Activated CD4-positive, alpha-beta T cell treated with anti-CD3 and anti-CD28 coated beads, Interleukin-10, Interleukin-2, amounts not matched to agents 100 ng/mL and 50 ng/mL, durations not matched to agents 16 hours and 8 hours (primary cell): Measurements from ENCODE around the gene RGS10.

Experiments used
- DNase-seq: peaks from one replicate; pipeline ENCODE4 v3.0.0-alpha.2; 2020

Gene RGS10

GRCh38 chr10:119495545-119495944 lies 47.0 kb downstream of the RGS10 start:
- no peak for DNase-seq

GRCh38 chr10:119495021-119495505 lies 47.5 kb downstream of the RGS10 start:
- no peak for DNase-seq

- no peak for DNase-seq
Measured at GRCh38 chr10:119494236-119495020, 48.1 kb downstream of the RGS10 start.

DNA sequence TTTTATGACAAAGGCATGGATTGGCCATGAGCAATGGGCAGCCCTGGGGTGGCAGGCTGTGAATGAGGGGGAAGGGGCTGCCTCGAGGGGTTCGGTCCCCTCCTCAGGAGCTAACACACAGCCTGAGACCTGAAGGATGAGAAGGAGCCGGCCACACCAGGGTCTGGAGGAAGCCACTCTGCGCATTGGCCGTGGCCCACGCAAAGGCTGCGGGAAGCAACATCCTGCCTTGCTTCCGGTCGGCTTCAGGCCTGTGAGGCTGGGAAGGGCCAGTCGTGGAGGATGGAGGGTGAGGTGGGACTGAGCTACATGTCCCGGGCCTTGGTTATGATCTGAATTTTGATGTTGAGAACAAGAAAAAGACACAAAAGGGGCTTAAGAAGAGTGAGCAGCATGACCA lies 49.4 kb downstream of the RGS10 start:
- no peak for DNase-seq

- no peak for DNase-seq
Measured at GRCh38 chr10:119491966-119492757, 50.4 kb downstream of the RGS10 start.

DNA sequence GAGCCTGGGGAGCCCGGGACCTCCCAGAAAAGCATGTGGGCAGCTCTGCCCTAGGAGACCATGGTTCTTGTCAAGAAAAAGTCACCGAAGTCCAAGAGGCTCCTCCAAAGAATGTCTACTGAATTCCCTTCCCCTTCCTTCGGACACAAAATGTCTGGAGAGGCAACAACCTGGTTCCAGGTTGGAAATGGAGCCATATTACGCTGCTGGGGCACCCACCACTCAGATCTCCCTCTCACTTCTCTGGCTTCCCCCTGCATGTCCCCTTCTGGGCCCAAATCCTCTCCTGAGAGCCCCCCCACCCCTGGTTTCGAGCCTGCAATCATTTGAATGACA lies 52.6 kb downstream of the RGS10 start:
- DNase-seq = no peak

DNA sequence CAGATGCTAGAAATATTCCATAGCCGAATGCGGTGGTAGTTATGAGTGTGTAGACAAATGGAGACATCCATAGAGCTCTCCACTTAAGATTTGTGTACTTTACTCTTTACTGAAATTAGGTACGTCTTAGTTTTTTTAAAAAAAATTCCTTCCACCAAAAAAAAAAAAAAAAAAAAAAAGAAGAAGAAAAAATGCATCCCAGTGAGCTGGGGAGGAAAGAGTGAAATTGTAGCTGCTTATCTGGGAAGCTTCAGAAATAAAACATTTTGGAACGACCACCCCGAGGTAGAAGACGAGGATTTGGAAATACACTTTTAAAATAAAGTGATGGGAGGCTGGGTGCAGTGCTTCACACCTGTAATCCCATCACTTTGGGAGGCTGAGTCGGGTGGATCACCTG lies 53.8 kb downstream of the RGS10 start:
- no peak for DNase-seq

DNA sequence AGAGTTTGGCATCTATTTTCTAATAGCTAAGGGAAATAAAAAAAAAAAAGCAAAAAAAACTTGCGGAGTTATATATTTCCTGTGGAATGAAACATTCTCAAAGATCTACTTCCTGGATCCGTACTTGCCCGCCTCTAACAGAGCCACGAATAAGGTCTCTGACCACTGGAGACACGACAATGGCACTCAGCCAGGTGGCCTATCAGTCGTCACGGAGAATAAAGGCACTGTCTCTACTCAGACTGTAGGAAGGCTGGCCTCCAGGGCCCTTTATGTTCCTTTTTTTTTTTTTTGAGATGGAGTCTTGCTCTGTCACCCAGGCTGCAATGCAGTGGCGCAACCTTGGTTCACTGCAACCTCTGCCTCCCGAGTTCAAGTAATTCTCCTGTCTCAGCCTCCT lies 58.7 kb downstream of the RGS10 start:
- no peak for DNase-seq

- DNase-seq = no peak
Measured at GRCh38 chr10:119483001-119483400, 59.5 kb downstream of the RGS10 start.

DNA sequence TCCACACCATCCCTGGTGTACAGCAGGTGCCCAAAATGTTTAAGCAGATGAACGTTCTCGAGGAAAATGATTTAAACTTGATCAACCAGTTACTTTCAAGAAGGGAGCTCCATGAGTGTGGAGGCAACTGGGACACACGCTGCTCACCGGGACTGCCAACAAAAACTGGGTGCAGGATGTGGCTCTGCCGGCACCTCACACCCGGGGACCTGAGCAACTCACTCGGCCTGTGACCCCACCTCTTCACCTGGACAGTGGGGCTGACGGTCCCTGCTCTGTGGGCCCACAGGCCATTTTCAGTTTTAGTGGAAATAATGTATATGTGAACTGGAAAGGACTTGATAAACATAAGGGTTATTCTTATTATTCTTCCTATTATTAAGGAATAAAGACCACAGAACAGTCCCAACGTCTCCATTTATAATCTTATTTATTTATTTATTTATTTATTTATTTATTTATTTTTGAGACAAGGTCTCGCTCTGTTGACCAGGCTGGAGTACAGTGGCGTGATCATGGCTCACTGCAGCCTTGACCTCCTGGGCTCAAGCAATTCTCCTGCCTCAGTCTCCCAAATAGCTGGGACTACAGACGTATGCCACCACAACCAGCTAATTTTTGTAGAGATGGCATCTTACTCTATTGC lies 60.6 kb downstream of the RGS10 start:
- no peak for DNase-seq

GRCh38 chr10:119480667-119481066 lies 61.9 kb downstream of the RGS10 start:
- no peak for DNase-seq

GRCh38 chr10:119479532-119479931 lies 63.0 kb downstream of the RGS10 start:
- no peak for DNase-seq

DNA sequence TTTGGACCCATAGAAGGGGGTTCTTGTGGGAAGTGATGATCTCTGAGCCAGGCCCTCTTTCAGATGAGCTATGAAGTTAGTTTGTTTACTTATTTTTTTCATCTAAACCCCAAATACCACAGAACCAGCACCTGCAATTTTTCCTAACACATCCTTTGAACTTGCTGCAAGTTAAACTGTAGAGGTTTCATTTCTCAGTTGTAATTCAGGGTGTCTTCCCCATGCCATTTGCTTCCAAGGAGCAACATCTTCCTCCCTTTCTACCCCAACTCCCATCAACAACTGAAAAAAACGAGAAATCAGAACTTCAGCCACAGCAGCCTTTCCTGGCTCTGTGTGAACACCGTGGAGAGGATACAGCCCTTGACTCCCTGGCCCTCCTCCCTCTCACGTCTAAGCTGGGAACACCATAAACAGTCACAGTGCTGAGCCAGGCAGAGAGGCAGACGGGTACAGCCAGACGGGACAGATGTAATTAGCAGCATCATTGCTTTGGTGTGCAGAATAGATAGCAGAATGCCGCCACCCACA lies 63.6 kb downstream of the RGS10 start:
- DNase-seq = no peak

GRCh38 chr10:119478111-119478802 lies 64.3 kb downstream of the RGS10 start:
- peak; percentile 65 for DNase-seq

DNA sequence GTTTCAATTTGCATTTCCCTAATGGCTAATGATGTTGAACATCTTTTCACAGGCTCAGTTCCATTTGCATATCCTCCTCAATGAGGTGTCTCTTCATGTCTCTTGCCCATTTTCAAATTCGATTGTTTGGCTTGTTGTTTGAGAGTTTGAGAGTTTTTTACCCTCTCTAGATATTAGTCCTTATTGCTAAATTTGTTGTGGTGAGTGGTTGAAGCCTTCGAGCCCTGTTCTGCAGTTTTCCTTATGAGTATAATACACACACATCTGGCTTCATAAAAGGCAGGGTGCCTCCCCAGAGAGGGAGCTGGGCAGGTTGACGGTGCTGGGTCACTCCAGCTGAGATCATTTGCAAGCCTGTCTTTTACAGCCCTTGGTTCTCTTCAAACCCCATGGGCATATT lies 65.1 kb downstream of the RGS10 start:
- no peak for DNase-seq

DNA sequence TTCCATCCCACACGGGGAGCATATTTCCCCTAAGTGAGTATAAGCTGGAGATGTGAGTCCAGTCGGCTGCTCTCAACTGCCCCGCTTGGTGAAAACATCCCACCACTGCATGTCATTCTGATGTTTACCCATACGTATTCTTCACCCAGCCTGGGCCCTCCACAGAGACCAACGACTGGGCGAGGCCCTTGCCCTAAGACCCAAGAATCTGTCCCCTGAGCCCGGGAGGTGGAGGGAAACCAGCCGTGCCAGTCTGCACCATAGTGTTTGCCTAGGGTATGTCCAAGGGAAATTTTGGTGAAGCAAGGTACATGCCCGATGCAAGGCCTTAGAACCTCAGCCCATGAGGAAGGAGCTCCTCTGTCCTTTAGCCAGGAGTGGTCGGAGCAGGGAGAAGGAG lies 67.9 kb downstream of the RGS10 start:
- no peak for DNase-seq

- no peak for DNase-seq
Measured at GRCh38 chr10:119473771-119474170, 68.7 kb downstream of the RGS10 start.

GRCh38 chr10:119470920-119471702 lies 71.4 kb downstream of the RGS10 start:
- no peak for DNase-seq

DNA sequence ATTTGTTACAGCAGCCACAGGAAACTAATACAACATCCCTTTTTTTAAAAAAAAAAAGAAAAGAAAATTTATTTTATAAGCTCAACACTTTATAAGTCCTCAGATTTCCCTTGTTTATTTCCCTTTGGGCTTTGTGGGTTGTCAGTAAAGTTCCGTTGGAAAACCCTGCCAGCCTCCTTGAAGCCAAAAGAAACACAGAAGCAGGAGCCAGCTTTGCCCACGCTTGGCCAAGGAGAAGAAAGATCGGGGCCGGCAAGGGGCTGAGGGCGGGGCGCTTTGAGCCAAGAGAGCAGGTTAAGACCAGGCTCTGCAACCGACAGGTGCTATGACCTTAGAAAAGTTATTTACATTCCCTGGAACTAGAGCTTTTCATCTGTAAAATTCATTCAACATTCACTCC lies 72.7 kb downstream of the RGS10 start:
- no peak for DNase-seq

DNA sequence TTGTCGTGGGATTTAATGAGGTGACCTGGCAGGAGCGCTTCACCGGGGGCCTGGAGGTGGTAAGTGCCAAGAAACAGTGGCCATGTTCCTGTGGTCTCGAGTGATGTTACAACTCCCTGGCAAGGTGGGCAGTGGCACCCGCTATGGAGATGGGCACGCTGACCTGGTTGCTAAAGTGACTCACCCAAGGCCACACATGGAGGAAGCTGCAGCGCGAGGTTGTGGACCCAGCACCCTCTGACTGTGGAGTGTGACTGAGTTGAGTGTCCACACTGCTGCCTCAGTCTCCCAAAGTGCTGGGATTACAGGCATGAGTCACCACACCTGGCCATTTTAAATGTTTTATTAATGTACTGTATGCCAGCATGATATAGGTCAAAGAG lies 73.2 kb downstream of the RGS10 start:
- no peak for DNase-seq

DNA sequence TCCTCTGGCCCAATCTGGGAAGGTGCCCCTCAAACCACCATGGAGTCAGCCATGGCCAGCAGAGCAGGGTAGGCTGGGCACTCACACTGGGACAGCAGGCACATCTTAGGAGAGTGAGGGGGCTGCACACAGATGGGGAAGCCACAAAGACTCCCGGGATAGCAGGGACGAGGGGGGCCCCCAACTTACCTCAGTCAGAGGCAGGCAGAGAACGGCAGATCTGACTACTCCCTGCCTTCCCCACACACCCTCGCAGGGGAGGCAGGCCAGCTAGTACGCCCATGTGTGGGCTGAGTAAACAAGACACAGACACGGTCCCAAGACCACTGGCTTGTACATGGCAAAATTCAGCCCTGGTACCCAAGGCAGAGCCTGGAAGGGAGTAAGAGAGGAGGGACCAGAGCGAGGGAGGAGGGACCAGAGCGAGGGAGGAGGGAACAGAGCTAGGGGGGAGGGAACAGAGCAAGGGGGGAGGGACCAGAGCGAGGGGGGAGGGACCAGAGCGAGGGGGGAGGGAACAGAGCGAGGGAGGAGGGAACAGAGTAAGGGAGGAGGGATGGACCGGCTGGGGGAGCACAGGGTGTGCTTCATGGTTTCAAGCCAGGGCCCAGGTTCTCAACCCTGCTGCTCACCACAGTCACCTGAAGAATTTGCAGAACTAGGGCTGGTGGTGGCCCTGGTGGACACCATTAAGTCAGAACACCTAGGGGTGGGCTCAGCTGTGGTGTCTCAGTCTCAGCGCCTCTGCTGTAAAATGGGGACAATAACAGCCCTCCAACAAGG lies 73.8 kb downstream of the RGS10 start:
- no peak for DNase-seq
